ENCODE results near the gene TOMM40L.
"Not testable (repeated sequence)": the region's sequence is repeated elsewhere in the genome, so short reads cannot be mapped to it uniquely, and the experiment has no call there.

TOMM40L gene

GRCh38 chr1:161244888-161245287 is 19.0 kb downstream of the TOMM40L start:
- H3K27me3 ChIP-seq (ENCODE audit: insufficient read depth, insufficient read length), result no peaks in the 10 kb centered on the region
- H3K4me1 ChIP-seq (ENCODE audit: insufficient read depth, insufficient read length), result no peaks in the 10 kb centered on the region
- H3K36me3 ChIP-seq (ENCODE audit: insufficient read depth, insufficient read length, low read length), result no peaks in the 10 kb centered on the region
- peaks cover 4% of the 10 kb centered on the region; the same call in 1 of the 2 replicates for H3K9me3 ChIP-seq (ENCODE audit: insufficient read depth, low read length)
- TF ChIP-seq SUZ12 (IDR thresholded peaks at IDR 0.05; ENCODE audit: extremely low read depth, insufficient read depth, insufficient read length), result no peak
- TF ChIP-seq ZNF274 (IDR thresholded peaks at IDR 0.05; ENCODE audit: low read depth, low read length), result no peak
- TF ChIP-seq YY1 (IDR thresholded peaks at IDR 0.05; ENCODE audit: insufficient read depth, insufficient read length), result no peak
- no peak overlapping the region for H3K4me3 ChIP-seq (ENCODE audit: insufficient read length, low read depth)
- no peak for DNase-seq (ENCODE audit: low read depth, low spot score)
- H3K9ac ChIP-seq (ENCODE audit: insufficient read length, low read depth), result no peak overlapping the region

- DNase-seq (ENCODE audit: low read depth, low spot score); H3K4me3 ChIP-seq (ENCODE audit: insufficient read length, low read depth); H3K36me3 ChIP-seq (ENCODE audit: insufficient read depth, insufficient read length, low read length); H3K4me1 ChIP-seq (ENCODE audit: insufficient read depth, insufficient read length); H3K9ac ChIP-seq (ENCODE audit: insufficient read length, low read depth); H3K27me3 ChIP-seq (ENCODE audit: insufficient read depth, insufficient read length): not testable (repeated sequence)
- H3K9me3 ChIP-seq (ENCODE audit: insufficient read depth, low read length), result peaks cover 15% of the 10 kb centered on the region; the same call in 1 of the 2 replicates
These were observed 24.2 kb downstream of the TOMM40L start for GRCh38 chr1:161250100-161250499.

GRCh38 chr1:161250829-161251228 is 25.0 kb downstream of the TOMM40L start:
- Histone ChIP-seq H3K9ac (ENCODE audit: insufficient read length, low read depth) (no peak overlapping the region), H3K4me3 (ENCODE audit: insufficient read length, low read depth) (no peak overlapping the region), H3K9me3 (ENCODE audit: insufficient read depth, low read length) (peaks cover 16% of the 10 kb centered on the region; the same call in 1 of the 2 replicates), H3K36me3 (ENCODE audit: insufficient read depth, insufficient read length, low read length) (no peaks in the 10 kb centered on the region), H3K27me3 (ENCODE audit: insufficient read depth, insufficient read length) (no peaks in the 10 kb centered on the region), H3K4me1 (ENCODE audit: insufficient read depth, insufficient read length) (no peaks in the 10 kb centered on the region)
- DNase-seq (ENCODE audit: low read depth, low spot score), result no peak
- TF ChIP-seq YY1 (IDR thresholded peaks at IDR 0.05; ENCODE audit: insufficient read depth, insufficient read length), result no peak
- TF ChIP-seq SUZ12 (IDR thresholded peaks at IDR 0.05; ENCODE audit: extremely low read depth, insufficient read depth, insufficient read length), result no peak

- Histone ChIP-seq H3K36me3 (ENCODE audit: insufficient read depth, insufficient read length, low read length) (no peaks in the 10 kb centered on the region), H3K4me1 (ENCODE audit: insufficient read depth, insufficient read length) (no peaks in the 10 kb centered on the region), H3K9me3 (ENCODE audit: insufficient read depth, low read length) (peaks cover 23% of the 10 kb centered on the region), H3K4me3 (ENCODE audit: insufficient read length, low read depth) (no peak overlapping the region), H3K27me3 (ENCODE audit: insufficient read depth, insufficient read length) (no peaks in the 10 kb centered on the region), H3K9ac (ENCODE audit: insufficient read length, low read depth) (no peak overlapping the region)
- no peak for TF ChIP-seq SUZ12 (IDR thresholded peaks at IDR 0.05; ENCODE audit: extremely low read depth, insufficient read depth, insufficient read length)
- no peak for TF ChIP-seq ZNF274 (IDR thresholded peaks at IDR 0.05; ENCODE audit: low read depth, low read length)
- no peak for TF ChIP-seq YY1 (IDR thresholded peaks at IDR 0.05; ENCODE audit: insufficient read depth, insufficient read length)
- DNase-seq (ENCODE audit: low read depth, low spot score), result no peak
These were observed 25.7 kb downstream of the TOMM40L start for GRCh38 chr1:161251579-161251978.

GRCh38 chr1:161255302-161255701 is 29.4 kb downstream of the TOMM40L start:
- H3K9ac ChIP-seq (ENCODE audit: insufficient read length, low read depth); DNase-seq (ENCODE audit: low read depth, low spot score); H3K4me1 ChIP-seq (ENCODE audit: insufficient read depth, insufficient read length); H3K4me3 ChIP-seq (ENCODE audit: insufficient read length, low read depth); H3K36me3 ChIP-seq (ENCODE audit: insufficient read depth, insufficient read length, low read length): not testable (repeated sequence)
- peaks cover 28% of the 10 kb centered on the region for H3K27me3 ChIP-seq (ENCODE audit: insufficient read depth, insufficient read length)
- H3K9me3 ChIP-seq (ENCODE audit: insufficient read depth, low read length), result peaks cover 31% of the 10 kb centered on the region

- peaks cover 24% of the 10 kb centered on the region for H3K9me3 ChIP-seq (ENCODE audit: insufficient read depth, low read length)
- H3K9ac ChIP-seq (ENCODE audit: insufficient read length, low read depth); H3K4me3 ChIP-seq (ENCODE audit: insufficient read length, low read depth); DNase-seq (ENCODE audit: low read depth, low spot score); H3K4me1 ChIP-seq (ENCODE audit: insufficient read depth, insufficient read length); H3K36me3 ChIP-seq (ENCODE audit: insufficient read depth, insufficient read length, low read length): not testable (repeated sequence)
- peaks cover 32% of the 10 kb centered on the region for H3K27me3 ChIP-seq (ENCODE audit: insufficient read depth, insufficient read length)
These were observed 30.2 kb downstream of the TOMM40L start for GRCh38 chr1:161255955-161256520.

GRCh38 chr1:161257109-161257508 is 31.2 kb downstream of the TOMM40L start:
- H3K4me1 ChIP-seq (ENCODE audit: insufficient read depth, insufficient read length); DNase-seq (ENCODE audit: low read depth, low spot score); H3K4me3 ChIP-seq (ENCODE audit: insufficient read length, low read depth); H3K36me3 ChIP-seq (ENCODE audit: insufficient read depth, insufficient read length, low read length); H3K9ac ChIP-seq (ENCODE audit: insufficient read length, low read depth): not testable (repeated sequence)
- Histone ChIP-seq H3K27me3 (ENCODE audit: insufficient read depth, insufficient read length) (peaks cover 32% of the 10 kb centered on the region), H3K9me3 (ENCODE audit: insufficient read depth, low read length) (peaks cover 24% of the 10 kb centered on the region)

GRCh38 chr1:161258439-161259344 is 32.8 kb downstream of the TOMM40L start, which contains the start of gene PCP4L1:
Gene PCP4L1, plus strand, starts transcription at chr1:161258745. Its CDS starts 230 bp downstream, at chr1:161258975.
- Histone ChIP-seq H3K4me1 (ENCODE audit: insufficient read depth, insufficient read length) (no peaks in the 10 kb centered on the region), H3K27me3 (ENCODE audit: insufficient read depth, insufficient read length) (peaks cover 32% of the 10 kb centered on the region), H3K9ac (ENCODE audit: insufficient read length, low read depth) (peak within 1 kb of the TSS; percentile 52), H3K4me3 (ENCODE audit: insufficient read length, low read depth) (peak within 1 kb of the TSS; percentile 55), H3K9me3 (ENCODE audit: insufficient read depth, low read length) (peaks cover 24% of the 10 kb centered on the region), H3K36me3 (ENCODE audit: insufficient read depth, insufficient read length, low read length) (no peaks in the 10 kb centered on the region)
- TF ChIP-seq SUZ12 (IDR thresholded peaks at IDR 0.05; ENCODE audit: extremely low read depth, insufficient read depth, insufficient read length), result no peak
- no peak for TF ChIP-seq YY1 (IDR thresholded peaks at IDR 0.05; ENCODE audit: insufficient read depth, insufficient read length)
- no peak for TF ChIP-seq ZNF274 (IDR thresholded peaks at IDR 0.05; ENCODE audit: low read depth, low read length)
- DNase-seq (ENCODE audit: low read depth, low spot score), result peak; percentile 78
